GM23248 (cell line): Measurements from ENCODE around the gene FTO. TPM values are rescaled to one million over a fixed set of nuclear protein-coding genes. Genes with fewer than 3 reads are reported as not detected.

Experiments used
- DNase-seq: peaks from one replicate; pipeline ENCODE4 v3.0.0-alpha.2; 2015
- H2AFZ ChIP-seq: fragments of 200-600 bp; sonication (generic); 2 replicates; pipeline ENCODE4 v1.6.1; 2016; ENCODE audit warnings: antibody characterized with exemption
- H3F3A ChIP-seq: fragments of 200-600 bp; sonication (generic); 2 replicates; pipeline ENCODE4 v1.6.1; 2016; ENCODE audit warnings: mild to moderate bottlenecking, antibody characterized with exemption, mixed run types; ENCODE audit not compliant: insufficient read depth
- H3K27ac ChIP-seq: fragments of 200-600 bp; sonication (generic); 2 replicates; pipeline ENCODE4 v1.5.1; 2016; ENCODE audit warnings: mild to moderate bottlenecking
- H3K27me3 ChIP-seq: fragments of 200-600 bp; sonication (generic); replicated peaks from 2 replicates; pipeline ENCODE4 v1.6.1; 2016; ENCODE audit warnings: mild to moderate bottlenecking; ENCODE audit not compliant: insufficient read depth
- H3K36me3 ChIP-seq: fragments of 200-600 bp; sonication (generic); 2 replicates; pipeline ENCODE4 v1.6.1; 2016; ENCODE audit warnings: low read depth, mild to moderate bottlenecking
- H3K4me1 ChIP-seq: fragments of 200-600 bp; sonication (generic); 2 replicates; pipeline ENCODE4 v1.6.1; 2016; ENCODE audit warnings: mild to moderate bottlenecking; ENCODE audit not compliant: insufficient read depth
- H3K4me2 ChIP-seq: fragments of 200-600 bp; sonication (generic); one replicate; pipeline ENCODE4 v1.6.1; 2016; ENCODE audit warnings: mild to moderate bottlenecking; ENCODE audit not compliant: unreplicated experiment
- H3K4me3 ChIP-seq: fragments of 200-600 bp; sonication (generic); 2 replicates; pipeline ENCODE4 v1.5.1; 2016; ENCODE audit warnings: mild to moderate bottlenecking
- H3K79me2 ChIP-seq: fragments of 200-600 bp; sonication (generic); 2 replicates; pipeline ENCODE4 v1.6.1; 2016; ENCODE audit warnings: mild to moderate bottlenecking; ENCODE audit not compliant: insufficient read depth
- H3K9ac ChIP-seq: fragments of 200-600 bp; sonication (generic); 2 replicates; pipeline ENCODE4 v1.6.1; 2016; ENCODE audit warnings: mild to moderate bottlenecking
- H3K9me2 ChIP-seq: fragments of 200-600 bp; sonication (generic); 2 replicates; pipeline ENCODE4 v1.6.1; 2016; ENCODE audit warnings: mixed run types, mild to moderate bottlenecking, moderate library complexity; ENCODE audit not compliant: insufficient read depth
- H3K9me3 ChIP-seq: fragments of 200-600 bp; sonication (generic); one replicate; pipeline ENCODE4 v1.6.1; 2017; ENCODE audit warnings: low read depth
- H4K20me1 ChIP-seq: fragments of 200-600 bp; sonication (generic); 2 replicates; pipeline ENCODE4 v1.6.0; 2016; ENCODE audit not compliant: insufficient read depth
- EZH2 ChIP-seq: fragments of 200-600 bp; sonication (generic); IDR thresholded peaks from 2 replicates; pipeline ENCODE4 v1.6.1; 2018; ENCODE audit warnings: antibody characterized with exemption, mild to moderate bottlenecking; ENCODE audit not compliant: insufficient read depth, poor library complexity, severe bottlenecking
- EZH2phosphoT487 ChIP-seq: fragments of 200-600 bp; sonication (generic); IDR thresholded peaks from 2 replicates; pipeline ENCODE4 v1.6.1; 2018; ENCODE audit warnings: antibody characterized with exemption, moderate library complexity, mild to moderate bottlenecking, low read depth; ENCODE audit not compliant: insufficient read depth
- WGBS, 2 experiments: methylation state at CpG; one replicate each; pipeline ENCODE4 v1.1.6; 2015 to 2017; ENCODE audit warnings: low lambda C conversion rate in 2 of 2, low coverage in 1 of 2; ENCODE audit errors: missing lambda C conversion rate in 2 of 2; 5-methylcytosine and 5-hydroxymethylcytosine counted together
- in situ Hi-C: fragments of 300-500 bp; cut with MboI; formaldehyde crosslinking; loops from 2 replicates; pipeline ENCODE4 v1.15.0; 2020
- polyA plus RNA-seq: library from polyadenylated mRNA; unstranded; fragments of >200 nt; fragmentation: Nextera tagmentation; extraction: Ambion mirVana; gene quantifications from 2 replicates; pipeline ENCODE4 v1.2.1, GENCODE V29; 2016
- total RNA-seq: library from RNA; depleted of rRNA; stranded (reverse); fragments of >200 nt; shearing (Covaris generic); gene quantifications from 2 replicates; pipeline ENCODE4 v1.2.3, GENCODE V29; 2014

The FTO gene
- total and polyA plus RNA-seq, 2 experiments from 2014 or later, result 85.3 to 99.2 TPM

- H4K20me1 ChIP-seq, result no peaks in the 10 kb centered on the region
- peak overlapping the region; percentile 83 for H3K4me2 ChIP-seq
- H3K79me2 ChIP-seq, result no peaks in the 10 kb centered on the region
- H3K4me3 ChIP-seq, result peak overlapping the region; percentile 62
- peak; percentile 88 for DNase-seq
- no peaks in the 10 kb centered on the region for H3K36me3 ChIP-seq
- H3K27ac ChIP-seq, result peak overlapping the region; percentile 31
- no peaks in the 10 kb centered on the region for H3F3A ChIP-seq
- no peaks in the 10 kb centered on the region for H3K9me2 ChIP-seq
- H3K27me3 ChIP-seq, result peaks cover 12% of the 10 kb centered on the region; the same call in 1 of the 2 replicates
- H3K9me3 ChIP-seq, result no peaks in the 10 kb centered on the region
- TF ChIP-seq EZH2phosphoT487 (no peak), EZH2 (no peak)
- 2 to 3% methylated on average over 22 to 25 of the region's 25 CpGs for WGBS, 2 experiments
- H2AFZ ChIP-seq, result peak overlapping the region; percentile 91
- peak overlapping the region; percentile 42 for H3K9ac ChIP-seq
- in situ Hi-C loops, result loop anchor here (10.0 kb wide), 1 partner anchor 741 kb away; the partner anchor contains the start of gene IRX5
- no peaks in the 10 kb centered on the region for H3K4me1 ChIP-seq
Observed at GRCh38 chr16:54193665-54194333, 489.8 kb downstream of the FTO start.

DNA sequence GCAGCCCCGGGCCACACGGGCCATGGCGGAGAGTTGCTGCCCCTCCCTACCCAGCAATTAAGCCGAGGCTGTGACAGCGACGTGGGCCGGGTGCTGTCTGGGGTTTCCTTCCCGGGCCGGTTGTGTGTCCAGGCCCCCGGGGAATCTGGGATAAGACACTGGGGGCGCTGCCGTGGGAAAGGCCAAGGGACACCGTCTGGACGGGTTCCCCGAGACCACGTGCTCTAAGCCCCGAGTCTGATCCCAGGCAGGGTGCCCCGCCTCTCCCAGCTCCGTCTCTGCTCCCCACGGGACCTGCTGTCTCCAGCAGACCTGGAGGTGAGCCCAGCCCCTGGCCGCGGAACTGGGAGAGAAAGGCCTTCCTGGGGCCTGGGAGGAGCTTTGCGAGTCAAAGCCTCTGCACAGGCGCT lies 490.4 kb downstream of the FTO start:
- H3K4me2 ChIP-seq, result peak overlapping the region; percentile 83
- H3K9me3 ChIP-seq, result no peaks in the 10 kb centered on the region
- 9 to 11% methylated on average over 23 to 24 of the region's 24 CpGs for WGBS, 2 experiments
- no peaks in the 10 kb centered on the region for H3F3A ChIP-seq
- DNase-seq, result peak; percentile 35
- H2AFZ ChIP-seq, result peak overlapping the region; percentile 91
- H4K20me1 ChIP-seq, result no peaks in the 10 kb centered on the region
- H3K27ac ChIP-seq, result peak overlapping the region; percentile 31
- H3K9ac ChIP-seq, result peak overlapping the region; percentile 42
- H3K4me1 ChIP-seq, result no peaks in the 10 kb centered on the region
- peak overlapping the region; percentile 62 for H3K4me3 ChIP-seq
- TF ChIP-seq EZH2phosphoT487, result no peak
- no peak for TF ChIP-seq EZH2
- peaks cover 12% of the 10 kb centered on the region; the same call in 1 of the 2 replicates for H3K27me3 ChIP-seq
- H3K36me3 ChIP-seq, result no peaks in the 10 kb centered on the region
- H3K9me2 ChIP-seq, result no peaks in the 10 kb centered on the region
- no peaks in the 10 kb centered on the region for H3K79me2 ChIP-seq
- in situ Hi-C loops, result loop anchor here (10.0 kb wide), 1 partner anchor 740 kb away; the partner anchor contains the start of gene IRX5

DNA sequence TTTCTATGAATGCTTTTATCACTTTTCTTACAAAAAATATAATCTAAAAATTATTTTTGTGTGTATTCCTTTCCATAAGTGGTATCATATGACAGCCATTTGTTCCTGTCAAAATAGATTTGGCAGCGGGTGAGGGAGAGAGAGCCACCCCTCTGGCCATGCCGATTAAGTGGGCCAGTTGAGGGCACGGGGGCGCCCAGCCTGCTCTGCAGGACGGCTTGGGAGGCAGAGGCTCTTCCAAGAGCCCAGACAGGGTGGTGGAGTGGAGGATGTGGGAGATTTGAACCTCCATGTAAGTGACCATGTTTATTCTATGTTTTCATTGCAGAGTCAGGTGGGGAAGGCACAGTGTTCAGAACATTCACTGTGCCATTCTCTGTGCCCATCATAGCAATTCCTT lies 493.8 kb downstream of the FTO start:
- Histone ChIP-seq H3K9me2 (no peaks in the 10 kb centered on the region), H3K9ac (no peak overlapping the region), H3K4me1 (no peaks in the 10 kb centered on the region), H3F3A (no peaks in the 10 kb centered on the region), H3K4me3 (no peak overlapping the region), H2AFZ (no peak overlapping the region), H3K27ac (no peak overlapping the region), H3K36me3 (no peaks in the 10 kb centered on the region), H3K4me2 (no peak overlapping the region), H4K20me1 (no peaks in the 10 kb centered on the region), H3K9me3 (no peaks in the 10 kb centered on the region), H3K27me3 (no peaks in the 10 kb centered on the region), H3K79me2 (no peaks in the 10 kb centered on the region)
- TF ChIP-seq EZH2phosphoT487 (no peak), EZH2 (no peak)
- no peak for DNase-seq
- in situ Hi-C loops, result loop anchor here (10.0 kb wide), 1 partner anchor 737 kb away; the partner anchor contains the start of gene IRX5
- WGBS, 2 experiments, result 35 to 43% methylated on average over 5 of the region's 5 CpGs

DNA sequence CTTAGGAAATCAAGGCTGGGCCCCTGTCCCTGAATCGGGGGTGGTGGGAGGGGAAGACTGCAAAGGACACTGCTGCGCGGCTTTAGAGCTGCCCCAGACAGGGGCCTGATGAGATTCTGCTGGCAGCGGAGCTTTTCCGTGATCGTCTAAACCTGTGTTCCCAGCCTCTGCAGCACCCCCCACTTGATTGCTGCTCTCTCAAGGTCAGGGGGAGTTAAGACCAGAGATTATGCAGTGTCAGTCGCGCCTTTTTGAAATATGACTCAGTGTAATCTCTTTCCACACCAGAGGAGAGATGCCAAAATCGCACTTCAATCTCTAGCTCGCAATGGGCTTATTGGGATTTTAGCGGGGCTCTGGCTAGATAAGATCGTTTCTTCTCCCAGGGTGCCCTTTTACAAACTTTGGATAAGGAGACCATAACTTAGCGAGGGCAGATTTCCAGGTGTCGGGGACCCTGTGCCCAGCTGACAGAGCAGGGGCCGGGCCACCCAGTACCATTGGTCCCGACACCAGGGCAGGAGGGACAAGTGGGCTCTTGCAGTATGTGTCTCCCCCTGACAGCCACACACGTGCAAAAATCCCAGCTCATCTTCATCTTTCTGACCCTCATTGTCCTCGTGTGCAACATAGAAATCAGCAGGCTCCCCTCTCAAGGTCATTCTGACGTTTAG lies 495.7 kb downstream of the FTO start:
- in situ Hi-C loops, result loop anchor here (10.0 kb wide), 1 partner anchor 735 kb away; the partner anchor contains the start of gene IRX5
- H3K4me3 ChIP-seq, result no peak overlapping the region
- no peaks in the 10 kb centered on the region for H3K79me2 ChIP-seq
- H3K9me3 ChIP-seq, result no peaks in the 10 kb centered on the region
- no peak for DNase-seq
- no peaks in the 10 kb centered on the region for H3K27me3 ChIP-seq
- H4K20me1 ChIP-seq, result no peaks in the 10 kb centered on the region
- H3K9ac ChIP-seq, result no peak overlapping the region
- no peaks in the 10 kb centered on the region for H3F3A ChIP-seq
- WGBS, 2 experiments, result 81 to 84% methylated on average over 16 to 19 of the region's 19 CpGs
- H2AFZ ChIP-seq, result no peak overlapping the region
- H3K9me2 ChIP-seq, result no peaks in the 10 kb centered on the region
- H3K4me2 ChIP-seq, result no peak overlapping the region
- no peaks in the 10 kb centered on the region for H3K4me1 ChIP-seq
- H3K36me3 ChIP-seq, result no peaks in the 10 kb centered on the region
- no peak for TF ChIP-seq EZH2
- no peak for TF ChIP-seq EZH2phosphoT487
- H3K27ac ChIP-seq, result no peak overlapping the region
